ENCODE data around the gene SMIM36.

DNA sequence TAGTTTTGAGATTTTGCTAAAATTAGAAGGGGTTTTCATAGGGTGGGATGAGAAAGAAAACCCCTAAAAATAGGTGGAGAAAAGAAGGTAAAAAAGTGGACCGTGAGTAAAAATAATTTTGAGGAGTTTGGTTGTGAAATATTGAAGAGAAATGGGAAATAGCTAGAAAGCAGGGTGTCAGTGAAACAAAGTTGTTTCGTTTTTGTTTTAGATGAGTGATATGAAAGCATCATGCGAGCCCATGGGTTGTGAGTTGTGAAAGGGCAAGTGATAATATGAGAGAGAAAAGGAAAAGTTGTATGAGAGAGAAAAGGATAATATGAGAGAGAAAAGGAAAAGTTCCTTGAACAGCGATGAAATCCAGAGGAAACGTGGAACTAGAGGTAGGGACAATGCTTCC, 7.3 kb upstream of the SMIM36 start:
- TF ChIP-seq CTCF (conservative IDR thresholded peaks at IDR 0.05) (no peak), ZFX (IDR thresholded peaks at IDR 0.05) (no peak)

All from C4-2B (cell line).